T-cell (primary cell): ENCODE measurements around the gene DUOX1. TPM values are rescaled to one million over a fixed set of nuclear protein-coding genes. Genes with fewer than 3 reads are reported as not detected.

ENCODE experiments used
- ATAC-seq, 4 experiments: fragments of 200-7000 bp in 3 of 4; fragments of 150-1000 bp in 1 of 4; cut with Tn5 transposase; replicated peaks in 1 of 4; 1 replicate in 3 of 4; 2 replicates in 1 of 4; pipeline ENCODE4 v1.10.0; 2021; ENCODE audit warnings: moderate library complexity in 3 of 4, mild to moderate bottlenecking in 2 of 4, moderate number of reproducible peaks in 1 of 4
- CTCF ChIA-PET, 2 donors: fragments of 300-600 bp; sonication (Branson Sonifier 250); formaldehyde crosslinking; loops; one replicate each; lab custom pipeline; 2022; ENCODE audit warnings: antibody characterized with exemption in 2 of 2; lab: Charles Lee
- POLR2A ChIA-PET, 2 donors: fragments of 300-600 bp; sonication (Branson Sonifier 250); formaldehyde crosslinking; loops; one replicate each; lab custom pipeline; 2022; ENCODE audit warnings: antibody characterized with exemption in 2 of 2; lab: Charles Lee
- DNase-seq, 35 experiments: peaks; one replicate each; pipeline versions ENCODE4 v3.0.0 to v3.0.0-alpha.2; 2013 to 2023
- H3K27ac ChIP-seq: one replicate; pipeline ENCODE4 v1.5.1; 2013; ENCODE audit warnings: low read length
- H3K27me3 ChIP-seq, 2 experiments: replicated peaks in 1 of 2; 1 replicate in 1 of 2; 2 replicates in 1 of 2; pipeline versions ENCODE4 v1.6.1 to v1.7.0; 2013; ENCODE audit warnings: low read length in 1 of 2, mixed read lengths in 1 of 2; ENCODE audit not compliant: control insufficient read depth in 2 of 2, insufficient read depth in 2 of 2; ENCODE audit errors: extremely low read depth in 1 of 2
- H3K36me3 ChIP-seq, 2 donors: 1 replicate in 1 of 2; 2 replicates in 1 of 2; pipeline versions ENCODE4 v1.6.1 to v1.7.0; 2013; ENCODE audit warnings: low read length in 1 of 2; ENCODE audit not compliant: control insufficient read depth in 2 of 2, insufficient read depth in 1 of 2; ENCODE audit errors: extremely low read depth in 1 of 2
- H3K4me1 ChIP-seq, 2 experiments: 1 replicate in 1 of 2; 2 replicates in 1 of 2; pipeline versions ENCODE4 v1.6.1 to v1.7.0; 2013; ENCODE audit warnings: low read length in 2 of 2, mixed read lengths in 1 of 2; ENCODE audit not compliant: insufficient read depth in 2 of 2, control insufficient read depth in 1 of 2; ENCODE audit errors: extremely low read depth in 1 of 2
- H3K4me3 ChIP-seq, 2 donors: 1 replicate in 1 of 2; 2 replicates in 1 of 2; pipeline versions ENCODE4 v1.5.1 to v1.7.0; 2013; ENCODE audit warnings: mild to moderate bottlenecking in 2 of 2, low read length in 1 of 2, moderate library complexity in 1 of 2; ENCODE audit not compliant: control insufficient read depth in 1 of 2; ENCODE audit errors: extremely low read depth in 1 of 2
- H3K9me3 ChIP-seq: 2 replicates; pipeline ENCODE4 v1.7.0; 2013
- H3K27ac Mint-ChIP-seq, 2 donors: one replicate each; pipeline ENCODE4 v1.8.0; 2020 to 2021; ENCODE audit warnings: mild to moderate bottlenecking in 2 of 2, mixed read lengths in 2 of 2
- H3K27me3 Mint-ChIP-seq, 2 donors: one replicate each; pipeline ENCODE4 v1.8.0; 2021 to 2022; ENCODE audit warnings: mixed read lengths in 2 of 2
- H3K36me3 Mint-ChIP-seq: one replicate; pipeline ENCODE4 v1.8.0; 2021; ENCODE audit warnings: mixed read lengths
- H3K4me1 Mint-ChIP-seq, 3 donors: one replicate each; pipeline ENCODE4 v1.8.0; 2020 to 2022; ENCODE audit warnings: mixed read lengths in 3 of 3, mild to moderate bottlenecking in 1 of 3
- H3K4me3 Mint-ChIP-seq, 3 donors: one replicate each; pipeline ENCODE4 v1.8.0; 2020 to 2022; ENCODE audit warnings: mild to moderate bottlenecking in 3 of 3, mixed read lengths in 3 of 3, moderate library complexity in 3 of 3
- H3K9me3 Mint-ChIP-seq, 3 donors: one replicate each; pipeline ENCODE4 v1.8.0; 2020 to 2022; ENCODE audit warnings: mixed read lengths in 3 of 3
- WGBS: methylation state at CpG from one replicate; pipeline ENCODE4 v1.1.5; 2013; ENCODE audit warnings: missing lambda C conversion rate; ENCODE audit not compliant: insufficient coverage; 5-methylcytosine and 5-hydroxymethylcytosine counted together
- total RNA-seq, 35 experiments: library from RNA in 6 of 35; stranded (reverse) in 6 of 35; fragments of 120-200 nt in 1 of 35; gene quantifications; one replicate each; pipeline versions ENCODE4 v1.2.1 to v1.2.4 and lab custom pipeline; 2013 to 2026

DUOX1 gene
- total RNA-seq, 5 donors from 2014 or later (not counting 1 experiment from before 2014, with no cell fraction given), result 0.21 to 0.67 (median 0.34) TPM; not detected in 1

- H3K9me3 Mint-ChIP-seq, result no peaks in the 10 kb centered on the region
- POLR2A ChIA-PET, result no interaction called here
Measured at GRCh38 chr15:45141386-45141785, 11.6 kb downstream of the DUOX1 start.

GRCh38 chr15:45143056-45143455 is 13.3 kb downstream of the DUOX1 start:
- POLR2A ChIA-PET, result no interaction called here
- Histone ChIP-seq H3K36me3 (no peaks in the 10 kb centered on the region), H3K27me3 (peaks cover 0 to 13% of the 10 kb centered on the region in 2 experiments), H3K27ac (no peak overlapping the region), H3K4me3 (no peak overlapping the region), H3K9me3 (no peaks in the 10 kb centered on the region), H3K4me1 (no peaks in the 10 kb centered on the region)
- H3K4me1 Mint-ChIP-seq, result no peaks in the 10 kb centered on the region
- no peak for ATAC-seq
- no peak overlapping the region for H3K4me3 Mint-ChIP-seq
- CTCF ChIA-PET, result no interaction called here
- no peak overlapping the region for H3K27ac Mint-ChIP-seq
- no CpG with 5 or more reads among the region's 7 CpGs for WGBS
- H3K36me3 Mint-ChIP-seq, result no peaks in the 10 kb centered on the region
- H3K27me3 Mint-ChIP-seq, result peaks cover 0 to 2% of the 10 kb centered on the region in 2 donors
- H3K9me3 Mint-ChIP-seq, result no peaks in the 10 kb centered on the region
- no peak for DNase-seq

More at GRCh38 chr15:45141386-45141785, 11.6 kb downstream of the DUOX1 start:
- CTCF ChIA-PET, result no interaction called here
- whole genome bisulfite sequencing, result 61% methylated on average over 4 of the region's 5 CpGs
- Histone ChIP-seq H3K4me3 (no peak overlapping the region), H3K27me3 (peaks cover 0 to 24% of the 10 kb centered on the region in 2 experiments), H3K4me1 (peaks cover 0 to 2% of the 10 kb centered on the region in 2 experiments), H3K9me3 (no peaks in the 10 kb centered on the region), H3K27ac (no peak overlapping the region), H3K36me3 (no peaks in the 10 kb centered on the region)
- peaks cover 2 to 4% (median 3%) of the 10 kb centered on the region in 3 donors for H3K4me1 Mint-ChIP-seq
- ATAC-seq (no peak), DNase-seq (no peak)
- no peak overlapping the region for H3K4me3 Mint-ChIP-seq
- H3K36me3 Mint-ChIP-seq, result no peaks in the 10 kb centered on the region
- peaks cover under 1 to 8% of the 10 kb centered on the region in 2 donors for H3K27me3 Mint-ChIP-seq
- no peak overlapping the region for H3K27ac Mint-ChIP-seq

GRCh38 chr15:45143946-45144345 is 14.2 kb downstream of the DUOX1 start:
- no peaks in the 10 kb centered on the region for H3K9me3 Mint-ChIP-seq
- WGBS, result 92% methylated on average over 11 of the region's 11 CpGs
- H3K4me3 Mint-ChIP-seq, result no peak overlapping the region
- Histone ChIP-seq H3K9me3 (no peaks in the 10 kb centered on the region), H3K27ac (no peak overlapping the region), H3K4me1 (no peaks in the 10 kb centered on the region), H3K4me3 (no peak overlapping the region), H3K27me3 (peaks cover 0 to 13% of the 10 kb centered on the region in 2 experiments), H3K36me3 (no peaks in the 10 kb centered on the region)
- CTCF ChIA-PET, result no interaction called here
- no peaks in the 10 kb centered on the region for H3K36me3 Mint-ChIP-seq
- POLR2A ChIA-PET, result no interaction called here
- no peaks in the 10 kb centered on the region for H3K4me1 Mint-ChIP-seq
- no peaks in the 10 kb centered on the region for H3K27me3 Mint-ChIP-seq
- no peak overlapping the region for H3K27ac Mint-ChIP-seq
- ATAC-seq, result no peak
- DNase-seq, result no peak

GRCh38 chr15:45144775-45145174 is 15.0 kb downstream of the DUOX1 start:
- Mint-ChIP-seq H3K27me3 (no peaks in the 10 kb centered on the region), H3K4me3 (no peak overlapping the region), H3K36me3 (no peaks in the 10 kb centered on the region), H3K4me1 (no peaks in the 10 kb centered on the region), H3K9me3 (no peaks in the 10 kb centered on the region), H3K27ac (no peak overlapping the region)
- H3K4me1 ChIP-seq, result no peaks in the 10 kb centered on the region
- ChIA-PET CTCF (no interaction called here), POLR2A (no interaction called here)
- WGBS, result 95% methylated on average over 9 of the region's 9 CpGs
- H3K36me3 ChIP-seq, result no peaks in the 10 kb centered on the region
- ATAC-seq (no peak), DNase-seq (no peak)
- H3K4me3 ChIP-seq, result no peak overlapping the region
- no peaks in the 10 kb centered on the region for H3K9me3 ChIP-seq
- H3K27ac ChIP-seq, result no peak overlapping the region
- peaks cover 0 to 13% of the 10 kb centered on the region in 2 experiments for H3K27me3 ChIP-seq

GRCh38 chr15:45146405-45146804 is 16.6 kb downstream of the DUOX1 start:
- CTCF ChIA-PET, result interaction anchor here in 1 of 2 donors (0.9 kb wide), 1 partner anchor 10 kb away, joined by 3 read pairs; no protein-coding TSS in a partner anchor
- no peak for DNase-seq
- Histone ChIP-seq H3K4me1 (no peaks in the 10 kb centered on the region), H3K4me3 (no peak overlapping the region), H3K27me3 (peaks cover 0 to 8% of the 10 kb centered on the region in 2 experiments), H3K36me3 (no peaks in the 10 kb centered on the region), H3K9me3 (no peaks in the 10 kb centered on the region), H3K27ac (no peak overlapping the region)
- 100% methylated on average over 1 of the region's 4 CpGs for WGBS
- ATAC-seq, result no peak
- Mint-ChIP-seq H3K4me1 (no peaks in the 10 kb centered on the region), H3K9me3 (no peaks in the 10 kb centered on the region), H3K27ac (no peak overlapping the region), H3K4me3 (no peak overlapping the region), H3K36me3 (peaks cover 3% of the 10 kb centered on the region), H3K27me3 (no peaks in the 10 kb centered on the region)
- POLR2A ChIA-PET, result no interaction called here

- 93% methylated on average over 3 of the region's 7 CpGs for WGBS
- Mint-ChIP-seq H3K27me3 (no peaks in the 10 kb centered on the region), H3K27ac (no peak overlapping the region), H3K4me3 (no peak overlapping the region), H3K4me1 (no peaks in the 10 kb centered on the region), H3K36me3 (peaks cover 11% of the 10 kb centered on the region), H3K9me3 (no peaks in the 10 kb centered on the region)
- CTCF ChIA-PET, result interaction anchor here in 1 of 2 donors (0.5 kb wide), 1 partner anchor 176 kb away, joined by 17 read pairs; no protein-coding TSS in a partner anchor
- Histone ChIP-seq H3K27me3 (peaks cover 0 to 6% of the 10 kb centered on the region in 2 experiments), H3K4me3 (no peak overlapping the region), H3K27ac (no peak overlapping the region), H3K36me3 (peaks cover 0 to 4% of the 10 kb centered on the region in 2 donors), H3K4me1 (no peaks in the 10 kb centered on the region), H3K9me3 (no peaks in the 10 kb centered on the region)
- DNase-seq, result no peak
- POLR2A ChIA-PET, result no interaction called here
- ATAC-seq, result no peak
Measured at GRCh38 chr15:45147606-45148005, 17.8 kb downstream of the DUOX1 start.
